Fibroblast of the aortic adventitia (primary cell): ENCODE data around the gene DPM3. TPM values are rescaled to one million over a fixed set of nuclear protein-coding genes. Genes with fewer than 3 reads are reported as not detected.
A peak's percentile ranks its signal among the peaks of the same experiment; 100 is the strongest.

Source experiments
- DNase-seq: peaks from one replicate; pipeline ENCODE4 v3.0.0-alpha.2; 2010; ENCODE audit warnings: low read depth
- H3K4me3 ChIP-seq: 2 replicates; pipeline ENCODE4 v1.5.1; 2011; ENCODE audit warnings: low read depth, mild to moderate bottlenecking, control low read depth, low read length, moderate library complexity
- CTCF ChIP-seq: IDR thresholded peaks from 2 replicates; pipeline ENCODE4 v1.5.1; 2011; ENCODE audit warnings: mild to moderate bottlenecking, low read length, control low read depth, inconsistent platforms; ENCODE audit not compliant: insufficient read depth
- total RNA-seq: library from RNA; depleted of rRNA; stranded (reverse); fragments of >200 nt; gene quantifications from 2 replicates; pipeline ENCODE4 v1.2.3, GENCODE V29; 2012; ENCODE audit warnings: low replicate concordance

DPM3 gene
- total RNA-seq, 1 donor, result 26.1 TPM

- no peak for TF ChIP-seq CTCF
- no peak for DNase-seq
- H3K4me3 ChIP-seq, result no peak overlapping the region
Measured at GRCh38 chr1:155141749-155142148, 1.4 kb upstream of the DPM3 start.

GRCh38 chr1:155140630-155140953, 261 bp upstream of the DPM3 start:
- no peak for TF ChIP-seq CTCF
- peak overlapping the region; percentile 99 for H3K4me3 ChIP-seq
- DNase-seq, result no peak

- DNase-seq, result no peak
- TF ChIP-seq CTCF, result no peak
- H3K4me3 ChIP-seq, result peak overlapping the region; percentile 62
Measured at GRCh38 chr1:155137154-155137949, 3.0 kb downstream of the DPM3 start.

- peak overlapping the region; percentile 62 for H3K4me3 ChIP-seq
- TF ChIP-seq CTCF, result no peak
- DNase-seq, result no peak
Measured at GRCh38 chr1:155136748-155137147, 3.6 kb downstream of the DPM3 start.

GRCh38 chr1:155135415-155136028, 4.8 kb downstream of the DPM3 start, which contains the start of gene SLC50A1:
Gene SLC50A1 (plus strand): TSS chr1:155135852. CDS start chr1:155135912, 60 bp downstream.
- peak within 1 kb of the TSS; percentile 92 for H3K4me3 ChIP-seq
- TF ChIP-seq CTCF, result peak; percentile 25
- DNase-seq, result peak; percentile 88

- peak overlapping the region; percentile 92 for H3K4me3 ChIP-seq
- peak; percentile 94 for DNase-seq
- no peak for TF ChIP-seq CTCF
Measured at GRCh38 chr1:155134880-155135414, 5.4 kb downstream of the DPM3 start.
